GM21737 (cell line): Measurements from ENCODE around the gene FASTK.

Source experiments
- ATAC-seq: cut with Tn5 transposase; IDR thresholded peaks from one replicate; pipeline ENCODE4 v1.9.1; 2021; ENCODE audit warnings: mild to moderate bottlenecking, moderate library complexity; ENCODE audit not compliant: unreplicated experiment

Gene FASTK

DNA sequence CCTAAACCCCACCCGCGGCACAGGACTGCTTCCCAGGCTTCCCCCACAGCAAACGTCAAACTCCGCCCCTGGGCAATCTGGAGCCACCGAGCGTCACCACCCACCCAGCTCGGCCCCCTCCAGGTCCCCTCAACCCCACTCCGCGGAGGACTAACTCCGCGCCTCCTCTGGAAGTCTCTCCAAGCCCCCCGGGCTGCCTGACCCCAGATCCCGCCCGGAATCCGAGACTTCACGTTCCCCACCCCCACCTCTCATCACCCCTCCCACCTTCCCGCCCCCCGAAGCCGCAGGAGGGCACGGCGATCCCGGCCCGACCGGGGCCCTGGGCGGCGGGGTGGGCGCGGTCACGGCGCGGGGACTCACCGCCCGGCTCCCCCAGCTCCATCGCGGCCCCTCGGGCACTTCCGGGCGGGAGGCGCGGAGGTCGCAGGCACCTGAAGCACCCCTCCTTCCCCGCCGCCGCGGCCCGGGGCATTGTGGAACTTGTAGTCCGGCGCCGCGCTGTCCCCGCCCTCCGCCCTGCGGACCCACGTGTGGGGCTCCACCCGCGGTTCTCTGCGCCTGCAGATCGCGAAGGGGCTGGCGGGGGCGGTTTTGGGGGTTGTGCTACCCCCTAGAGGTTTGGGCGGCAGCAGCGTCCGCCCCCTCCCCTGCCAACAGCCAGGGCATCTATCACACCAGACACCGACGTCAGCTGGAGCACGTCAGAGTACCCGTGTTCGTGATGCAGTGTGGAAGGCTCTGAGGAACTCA is 2.6 kb upstream of the FASTK start, which contains the start of gene TMUB1:
TSS of gene TMUB1 (minus strand) at position 423 of the 753 bp plus-strand sequence. CDS start 930 bp downstream, outside the sequence.
- ATAC-seq: peak; percentile 42

DNA sequence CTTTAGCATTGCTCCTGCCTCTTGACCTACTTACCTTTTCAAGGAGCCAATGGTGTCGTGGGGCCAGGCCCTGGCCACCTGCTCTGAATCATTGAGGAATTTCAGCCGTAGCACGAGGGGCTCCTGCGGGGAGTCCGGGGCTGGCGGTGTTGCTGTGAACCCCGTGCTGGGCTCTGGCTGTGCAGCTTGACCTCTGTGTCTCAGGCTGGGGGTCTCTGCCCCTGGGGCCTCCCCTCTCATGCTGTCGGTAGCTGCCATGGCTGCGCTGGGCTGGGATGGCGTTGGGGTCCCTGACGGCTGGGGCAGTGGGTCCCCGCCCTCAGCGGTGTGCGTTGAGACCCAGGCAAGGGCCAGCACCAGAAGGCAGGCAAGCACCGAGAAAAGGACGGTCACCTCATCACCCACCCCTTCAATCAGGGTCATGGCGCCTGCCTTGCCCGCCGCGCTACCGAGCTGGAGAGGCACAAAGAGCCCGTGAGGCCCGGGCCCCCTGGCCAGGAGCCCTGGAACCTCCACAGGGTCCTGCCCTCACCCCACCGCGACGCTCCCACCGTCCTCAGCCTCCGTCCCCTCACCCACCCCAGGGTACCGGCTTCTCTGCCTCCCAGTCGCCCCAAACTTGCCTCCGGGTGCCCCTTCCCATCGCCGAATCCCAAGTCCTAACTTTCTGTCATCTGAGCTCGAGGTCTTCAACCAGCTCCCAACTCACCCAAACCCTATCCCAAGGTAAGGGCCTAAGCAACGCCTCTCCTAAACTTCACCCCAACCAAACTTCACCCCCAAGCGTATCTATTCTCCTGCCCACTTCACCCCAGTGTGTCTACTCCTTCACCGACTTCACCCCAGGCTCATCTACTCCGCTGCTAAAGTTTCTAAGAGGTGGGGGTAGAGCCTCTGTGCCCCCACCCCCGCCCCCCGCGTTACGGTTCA is 1.8 kb upstream of the FASTK start:
- ATAC-seq: no peak

DNA sequence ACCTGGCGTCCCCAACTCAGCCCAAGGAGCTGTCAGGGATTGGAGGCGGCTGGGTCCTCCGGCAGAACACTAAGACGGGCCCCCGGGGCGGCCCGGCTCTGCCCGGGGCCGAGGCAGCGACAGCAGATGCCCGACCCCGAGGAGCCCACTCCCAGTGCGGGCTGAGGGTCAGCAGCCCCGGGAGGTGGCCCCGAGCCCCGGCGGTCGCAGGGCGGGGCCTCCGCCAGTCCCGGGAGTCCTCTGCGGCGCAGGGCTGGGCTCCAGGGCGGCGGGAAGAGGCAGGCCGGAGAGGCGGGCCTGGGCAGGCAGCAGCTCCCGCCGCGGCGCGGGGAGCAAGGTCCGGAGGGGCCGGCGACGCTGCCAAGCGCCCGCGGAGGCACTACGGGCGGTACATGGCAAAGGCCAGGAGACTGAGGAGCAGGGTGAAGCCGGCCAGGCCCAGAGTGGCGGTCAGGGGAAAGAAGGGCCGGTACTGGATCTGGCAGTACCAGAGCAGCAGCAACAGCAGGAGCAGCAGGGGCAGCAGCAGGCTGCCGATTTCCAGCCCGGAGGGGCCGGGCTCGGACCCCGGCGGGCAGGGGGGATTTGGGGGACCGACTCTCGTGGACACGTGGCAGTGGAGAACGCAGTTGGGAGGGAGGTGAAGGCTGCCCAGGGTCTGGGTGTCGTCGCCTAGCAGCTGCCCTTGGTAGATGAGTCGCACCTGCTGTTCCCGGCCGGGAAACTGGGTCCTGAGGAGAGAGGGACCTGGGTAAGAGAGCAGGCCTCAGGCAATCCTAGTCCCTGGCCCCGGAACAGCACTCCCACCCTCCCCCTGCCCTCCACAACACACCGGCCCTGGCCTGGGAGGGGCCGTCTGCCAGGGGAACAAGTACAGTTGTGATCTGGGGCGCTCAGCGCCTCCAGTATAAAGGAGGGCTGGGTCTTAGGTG is 827 bp upstream of the FASTK start:
- ATAC-seq: no peak

DNA sequence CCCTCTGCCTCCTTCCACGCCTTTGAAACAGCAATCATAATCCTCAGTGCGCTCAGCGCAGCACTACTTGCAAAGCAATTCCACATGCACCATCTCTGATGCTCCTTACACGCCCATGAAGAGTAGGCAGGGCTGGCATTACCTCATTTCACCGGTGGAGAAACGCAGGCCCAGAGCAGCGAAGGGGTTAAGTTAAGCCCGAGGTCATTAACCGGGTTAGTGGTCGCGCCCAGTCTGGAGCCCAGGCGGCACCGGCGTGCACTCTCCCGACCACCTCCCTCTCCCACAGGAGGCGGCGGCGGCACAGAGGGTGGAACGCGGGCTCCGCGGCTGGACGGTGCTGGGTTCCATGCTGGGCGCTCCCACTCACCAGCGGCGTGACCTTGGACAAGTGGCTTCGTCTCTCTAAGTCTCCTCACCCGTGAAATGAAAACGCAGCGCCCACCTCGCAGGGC is 515 bp downstream of the FASTK start:
- no peak for ATAC-seq

DNA sequence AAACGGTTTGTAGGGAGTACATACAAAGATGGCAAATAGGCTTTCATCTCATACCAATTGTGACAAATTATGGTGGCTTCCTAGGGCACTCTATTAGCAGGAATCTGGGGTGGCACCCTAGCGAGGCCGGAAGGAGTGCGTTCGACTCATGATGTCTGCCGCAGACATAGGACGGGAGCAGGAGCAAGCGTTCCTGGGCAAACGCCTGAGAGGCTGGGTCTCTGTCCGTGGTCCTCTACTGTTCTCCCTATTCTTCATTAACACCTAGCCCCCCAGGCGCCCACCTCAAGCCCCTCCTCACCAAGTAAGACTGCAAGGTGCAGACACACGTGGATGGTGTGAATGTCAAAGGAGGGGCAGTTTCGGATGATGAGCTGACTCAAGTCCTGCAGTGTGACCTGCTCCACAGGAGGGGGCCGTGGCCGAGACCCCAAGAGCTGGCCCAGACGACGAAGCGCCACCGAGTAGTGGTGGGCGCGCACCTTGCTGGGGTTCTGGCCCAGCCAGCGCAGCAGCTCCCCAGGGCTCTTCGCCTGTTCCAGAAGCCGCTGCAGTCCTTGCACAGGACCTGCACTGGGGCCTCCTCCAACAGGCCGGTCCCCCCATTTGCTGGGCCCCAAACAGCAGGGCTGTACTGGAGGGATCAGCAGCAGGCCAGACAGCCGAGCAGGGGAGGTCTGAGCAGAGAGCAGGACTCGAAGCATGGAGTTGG is 1.3 kb downstream of the FASTK start:
- ATAC-seq: no peak

DNA sequence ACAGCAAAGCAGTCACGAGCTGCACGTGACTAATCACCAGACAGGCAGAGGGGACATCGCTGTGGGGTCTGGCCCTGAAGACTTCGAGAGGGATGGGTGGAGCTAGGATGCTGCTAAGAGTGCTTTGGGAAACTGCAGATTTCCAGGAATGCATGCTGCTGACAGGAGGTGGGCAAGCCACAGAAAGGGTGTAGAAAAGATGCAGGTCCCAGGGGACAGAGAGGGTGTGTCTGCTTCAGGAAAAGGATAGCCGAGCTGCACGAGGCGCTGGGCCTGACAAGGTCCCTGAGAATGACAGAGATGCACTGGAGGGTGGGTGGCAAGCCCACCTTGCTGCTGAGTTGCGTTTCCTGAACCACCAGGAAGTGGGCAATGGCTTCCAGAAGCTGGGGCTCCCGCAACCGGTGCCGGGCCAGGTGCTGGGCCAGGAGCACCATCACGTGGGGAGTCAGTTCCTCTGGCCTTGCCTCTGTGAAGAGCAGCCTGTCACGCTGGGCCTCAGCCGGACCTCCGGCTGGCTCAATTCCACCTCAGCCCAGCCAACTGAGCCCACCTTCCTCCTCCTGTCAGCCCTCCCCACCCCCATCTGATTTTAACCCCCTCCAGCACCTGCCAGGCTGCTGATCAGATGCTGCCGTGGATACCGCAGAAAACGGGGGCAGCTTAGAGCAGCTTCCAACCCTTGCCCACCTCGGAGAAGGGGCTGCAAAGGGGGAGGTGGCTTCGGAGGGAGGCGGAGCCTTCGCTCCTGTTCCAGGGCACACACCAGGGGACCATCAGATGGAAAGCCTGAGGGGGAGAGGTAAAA is 2.2 kb downstream of the FASTK start:
- ATAC-seq: no peak

DNA sequence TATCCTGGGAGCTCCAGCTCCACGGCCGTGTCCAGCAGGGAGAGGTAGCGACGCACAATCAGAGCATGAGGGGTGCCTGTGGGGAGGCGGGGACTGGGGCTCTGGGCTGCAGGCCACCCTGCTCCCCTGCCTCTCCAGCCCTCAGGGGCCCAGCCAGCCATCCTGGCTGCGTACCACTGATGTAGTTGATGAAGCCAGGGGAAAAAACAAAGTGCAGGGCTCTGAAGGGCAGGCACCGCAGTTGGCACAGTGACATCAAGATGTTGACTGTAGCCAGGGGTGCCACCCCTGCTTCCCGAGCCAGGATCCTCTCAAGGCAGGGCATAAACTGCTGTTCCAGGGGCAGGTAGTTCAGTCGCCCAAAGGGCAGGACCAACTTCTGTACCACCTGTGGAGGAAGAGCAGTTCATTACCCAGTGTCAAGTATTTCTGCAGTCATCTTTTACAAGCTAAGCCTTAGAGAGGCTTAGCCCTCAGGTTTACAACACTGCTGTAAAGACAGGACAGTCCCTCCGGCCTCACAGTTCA is 2.8 kb downstream of the FASTK start:
- no peak for ATAC-seq

DNA sequence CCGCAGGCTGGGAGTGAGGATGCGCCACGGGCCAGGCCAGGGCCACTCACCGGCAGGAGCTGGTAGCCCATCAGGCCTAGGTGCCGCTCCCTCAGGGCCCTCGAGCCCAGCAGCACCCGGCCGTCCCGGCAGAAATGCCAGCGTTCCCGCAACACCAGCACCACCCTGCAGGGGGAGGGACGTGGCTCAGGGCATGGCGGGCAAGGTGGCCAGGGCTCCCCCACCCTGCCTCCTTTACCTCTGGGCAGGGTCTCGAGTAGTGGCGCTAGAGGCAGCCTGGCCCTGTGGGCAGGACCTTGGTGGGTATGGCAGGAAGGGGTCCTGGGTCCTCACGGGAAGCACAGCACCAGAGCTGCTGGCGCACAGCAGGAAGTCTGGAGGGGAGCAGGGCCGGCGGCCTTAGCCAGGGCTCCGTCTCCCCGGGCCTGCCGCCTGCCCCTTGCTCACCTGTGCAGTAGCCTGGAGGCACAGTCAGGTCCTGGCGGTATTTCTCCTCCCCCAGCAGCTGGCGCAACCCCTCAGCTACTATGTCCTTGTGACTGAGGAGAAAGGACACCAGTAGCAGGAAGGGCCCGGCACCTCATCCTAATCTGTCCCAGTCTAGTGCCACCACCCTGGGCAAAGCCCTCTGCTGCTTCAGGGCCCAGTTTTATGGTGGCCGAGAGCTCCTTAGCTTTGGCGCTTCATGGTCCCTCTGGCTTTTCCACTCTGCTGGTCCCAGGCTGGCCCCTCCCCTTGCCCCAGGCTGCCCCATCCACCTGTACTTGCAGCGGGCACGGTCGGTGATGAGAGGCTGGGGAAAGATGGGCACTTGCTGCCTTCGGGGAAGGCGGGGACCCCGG is 3.5 kb downstream of the FASTK start:
- no peak for ATAC-seq

DNA sequence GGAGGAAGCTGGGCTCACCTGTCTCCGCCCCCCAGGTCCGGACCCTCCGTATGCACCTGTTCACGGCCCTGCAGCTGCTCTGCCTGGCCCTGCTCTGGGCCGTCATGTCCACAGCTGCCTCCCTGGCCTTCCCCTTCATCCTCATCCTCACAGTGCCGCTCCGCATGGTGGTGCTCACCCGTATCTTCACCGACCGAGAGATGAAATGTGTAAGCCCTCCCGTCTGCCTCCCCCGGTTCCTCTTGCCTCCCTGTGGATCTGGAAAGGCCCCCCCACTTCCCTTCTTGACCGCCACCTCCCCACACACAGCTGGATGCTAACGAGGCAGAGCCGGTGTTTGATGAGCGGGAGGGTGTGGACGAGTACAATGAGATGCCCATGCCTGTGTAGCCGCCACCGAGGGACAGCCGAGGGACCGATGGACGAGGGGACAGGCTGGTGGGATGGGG is 4.6 kb downstream of the FASTK start:
- no peak for ATAC-seq

DNA sequence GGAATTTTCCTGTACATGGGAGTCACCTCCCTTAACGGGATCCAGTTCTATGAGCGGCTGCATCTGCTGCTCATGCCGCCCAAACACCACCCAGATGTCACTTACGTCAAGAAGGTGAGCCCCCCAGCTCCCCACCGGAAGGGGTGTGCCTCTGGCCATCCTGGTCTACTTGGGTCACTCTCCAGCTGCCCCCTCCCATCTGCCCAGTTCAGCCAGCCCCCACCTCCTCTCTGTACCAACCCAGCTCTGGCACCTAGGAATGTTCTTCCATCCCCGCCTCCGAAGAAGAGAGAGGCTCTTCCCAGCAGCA is 5.0 kb downstream of the FASTK start:
- ATAC-seq: no peak

DNA sequence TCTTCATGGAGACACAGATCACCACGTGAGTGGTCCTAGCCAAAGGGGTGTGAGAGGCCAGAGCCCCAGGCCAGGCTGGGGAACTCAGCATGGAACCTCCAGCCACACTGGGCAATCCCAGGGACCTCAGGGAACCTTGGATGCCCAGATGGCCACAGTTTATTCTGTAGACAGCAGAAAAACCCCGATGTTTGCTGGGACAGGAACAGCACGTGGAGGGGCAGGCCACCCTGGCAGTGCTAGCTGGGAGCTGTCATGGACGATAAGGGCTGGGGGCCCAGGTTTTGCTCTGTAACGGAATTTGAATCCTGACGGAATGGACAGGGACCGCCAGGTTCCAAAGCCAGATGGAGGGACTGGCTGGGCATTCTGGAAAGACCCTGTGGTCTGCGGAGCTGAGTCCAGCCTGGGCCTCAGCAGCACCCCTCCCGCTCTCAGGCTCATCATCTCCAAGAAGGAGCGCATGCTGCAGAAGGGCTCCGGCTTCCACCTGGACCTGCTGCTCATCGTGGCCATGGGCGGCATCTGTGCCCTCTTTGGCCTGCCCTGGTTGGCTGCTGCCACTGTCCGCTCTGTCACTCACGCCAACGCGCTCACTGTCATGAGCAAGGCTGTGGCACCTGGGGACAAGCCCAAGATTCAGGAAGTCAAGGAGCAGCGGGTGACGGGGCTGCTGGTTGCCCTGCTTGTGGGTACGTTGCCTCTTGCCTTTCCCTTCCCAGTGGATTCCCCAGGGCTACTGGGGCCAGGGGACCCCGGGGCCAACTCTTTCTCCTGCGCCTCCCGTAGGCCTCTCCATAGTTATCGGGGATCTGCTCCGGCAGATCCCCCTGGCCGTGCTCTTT is 5.6 kb downstream of the FASTK start:
- ATAC-seq: no peak

DNA sequence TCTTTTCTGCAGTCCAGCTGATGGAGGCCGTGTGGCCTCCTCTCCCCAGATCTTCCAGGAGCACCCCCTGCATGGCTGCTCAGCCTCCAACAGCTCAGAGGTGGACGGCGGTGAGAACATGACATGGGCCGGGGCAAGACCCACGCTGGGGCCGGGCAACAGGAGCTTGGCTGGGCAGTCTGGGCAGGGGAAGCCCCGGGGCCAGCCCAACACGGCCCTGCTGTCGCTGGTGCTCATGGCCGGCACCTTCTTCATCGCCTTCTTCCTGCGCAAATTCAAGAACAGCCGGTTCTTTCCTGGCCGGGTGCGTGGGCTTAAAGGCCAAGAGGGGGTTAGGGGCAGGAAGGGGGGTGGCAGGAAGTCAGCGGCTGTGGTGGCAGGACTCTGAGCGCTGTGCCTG is 6.6 kb downstream of the FASTK start:
- no peak for ATAC-seq

DNA sequence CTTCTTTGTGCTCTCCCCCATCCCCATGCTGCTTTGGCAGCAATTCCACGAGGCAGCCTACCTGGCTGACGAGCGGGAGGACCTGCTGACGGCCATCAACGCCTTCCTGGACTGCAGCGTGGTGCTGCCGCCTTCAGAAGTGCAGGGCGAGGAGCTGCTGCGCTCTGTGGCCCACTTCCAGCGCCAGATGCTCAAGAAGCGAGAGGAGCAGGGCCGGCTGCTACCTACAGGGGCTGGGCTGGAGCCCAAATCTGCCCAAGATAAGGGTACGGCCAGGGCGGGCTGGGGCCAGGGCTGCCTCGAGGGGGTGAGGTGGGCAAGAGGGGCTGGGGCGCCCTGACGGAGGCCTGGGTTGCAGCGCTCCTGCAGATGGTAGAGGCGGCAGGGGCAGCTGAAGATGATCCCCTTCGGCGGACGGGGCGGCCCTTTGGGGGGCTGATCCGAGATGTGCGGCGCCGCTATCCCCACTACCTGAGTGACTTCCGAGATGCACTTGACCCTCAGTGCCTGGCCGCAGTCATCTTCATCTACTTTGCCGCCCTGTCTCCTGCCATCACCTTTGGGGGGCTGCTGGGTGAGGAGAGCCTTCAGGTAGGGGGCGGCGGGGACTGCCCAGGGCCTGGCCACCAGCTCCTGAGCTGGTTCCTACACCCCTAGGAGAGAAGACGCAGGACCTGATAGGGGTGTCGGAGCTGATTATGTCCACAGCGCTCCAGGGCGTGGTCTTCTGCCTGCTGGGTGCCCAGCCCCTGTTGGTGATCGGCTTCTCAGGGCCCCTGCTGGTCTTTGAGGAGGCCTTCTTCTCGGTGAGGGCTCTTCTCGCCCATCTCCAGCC is 9.4 kb downstream of the FASTK start:
- no peak for ATAC-seq

DNA sequence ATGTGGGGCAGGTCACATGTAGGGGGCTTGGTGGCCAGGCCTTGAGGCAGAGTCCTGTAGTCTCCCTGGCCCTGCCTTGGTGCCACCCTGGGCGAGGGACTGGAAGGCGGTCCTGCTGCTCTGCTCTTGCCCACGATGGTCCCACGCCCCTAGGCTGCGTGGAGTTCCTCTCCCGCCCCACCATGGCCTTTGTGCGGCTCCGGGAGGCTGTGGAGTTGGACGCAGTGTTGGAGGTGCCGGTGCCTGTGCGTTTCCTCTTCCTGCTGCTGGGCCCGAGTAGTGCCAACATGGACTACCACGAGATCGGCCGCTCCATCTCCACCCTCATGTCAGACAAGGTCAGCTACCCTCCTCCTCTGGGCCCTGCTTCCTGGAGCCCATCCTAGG is 10.0 kb downstream of the FASTK start:
- no peak for ATAC-seq

DNA sequence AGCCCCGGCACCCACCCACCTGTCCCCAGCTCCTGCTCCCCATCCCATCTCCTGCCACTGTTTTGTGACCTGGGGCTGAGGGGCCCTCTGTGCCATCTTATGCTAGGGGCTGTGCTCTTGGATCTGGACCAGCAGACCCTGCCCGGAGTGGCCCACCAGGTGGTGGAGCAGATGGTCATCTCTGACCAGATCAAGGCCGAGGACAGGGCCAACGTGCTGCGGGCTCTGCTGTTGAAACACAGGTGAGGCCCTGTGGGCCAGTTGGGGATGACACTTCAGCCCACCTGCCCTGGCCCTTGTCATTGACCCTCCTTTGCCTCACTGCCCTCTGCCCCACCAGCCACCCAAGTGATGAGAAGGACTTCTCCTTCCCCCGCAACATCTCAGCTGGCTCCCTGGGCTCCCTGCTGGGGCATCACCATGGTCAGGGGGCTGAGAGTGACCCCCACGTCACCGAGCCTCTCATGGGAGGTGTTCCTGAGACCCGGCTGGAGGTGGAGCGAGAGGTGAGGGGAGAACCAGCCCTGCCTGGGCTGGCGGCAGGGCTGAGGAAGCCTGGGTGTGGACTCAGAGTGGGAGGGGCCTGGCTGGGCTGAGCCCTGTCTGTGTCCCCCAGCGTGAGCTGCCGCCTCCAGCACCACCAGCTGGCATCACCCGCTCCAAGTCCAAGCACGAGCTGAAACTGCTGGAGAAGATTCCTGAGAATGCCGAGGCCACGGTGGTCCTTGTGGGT is 10.6 kb downstream of the FASTK start:
- ATAC-seq: no peak
